ACC112 (cell line): Measurements from ENCODE around the gene NRAS.

Experiments used
- H2AFZ ChIP-seq: fragments of 200-600 bp; sonication (generic); one replicate; pipeline ENCODE4 v1.6.0; 2017; ENCODE audit warnings: antibody characterized with exemption, low read length; ENCODE audit not compliant: unreplicated experiment
- H3K27ac ChIP-seq: fragments of 200-600 bp; sonication (generic); 2 replicates; pipeline ENCODE4 v1.5.1; 2014; ENCODE audit warnings: low read depth, mild to moderate bottlenecking, antibody characterized with exemption, low read length, moderate library complexity
- H3K27me3 ChIP-seq: fragments of 200-600 bp; sonication (generic); 2 replicates; pipeline ENCODE4 v1.6.1; 2014; ENCODE audit warnings: mild to moderate bottlenecking, antibody characterized with exemption, low read length, moderate library complexity, mixed read lengths; ENCODE audit not compliant: insufficient read depth
- H3K36me3 ChIP-seq: fragments of 200-600 bp; sonication (generic); 2 replicates; pipeline ENCODE4 v1.6.1; 2016; ENCODE audit warnings: mild to moderate bottlenecking, antibody characterized with exemption, low read length, moderate library complexity, mixed read lengths; ENCODE audit not compliant: insufficient read depth
- H3K4me1 ChIP-seq: fragments of 200-600 bp; sonication (generic); one replicate; pipeline ENCODE4 v1.6.1; 2016; ENCODE audit warnings: low read length, mixed read lengths; ENCODE audit not compliant: insufficient read depth, unreplicated experiment, control insufficient read depth
- H3K4me3 ChIP-seq: fragments of 200-600 bp; sonication (generic); 2 replicates; pipeline ENCODE4 v1.5.1; 2014; ENCODE audit warnings: mild to moderate bottlenecking, low read depth, low read length
- H3K79me2 ChIP-seq: fragments of 200-600 bp; sonication (generic); one replicate; pipeline ENCODE4 v1.6.0; 2016; ENCODE audit warnings: low read length; ENCODE audit not compliant: control insufficient read depth, unreplicated experiment, insufficient read depth

Gene NRAS

GRCh38 chr1:114685851-114686250, 30.7 kb downstream of the NRAS start:
- no peak overlapping the region for H2AFZ ChIP-seq
- no peaks in the 10 kb centered on the region for H3K4me1 ChIP-seq
- H3K79me2 ChIP-seq = no peaks in the 10 kb centered on the region
- H3K4me3 ChIP-seq = no peak overlapping the region
- no peaks in the 10 kb centered on the region for H3K36me3 ChIP-seq
- H3K27me3 ChIP-seq = peaks cover 73% of the 10 kb centered on the region
- no peak overlapping the region for H3K27ac ChIP-seq

- H3K4me3 ChIP-seq = no peak overlapping the region
Observed at GRCh38 chr1:114677691-114678090, 38.9 kb downstream of the NRAS start.

GRCh38 chr1:114676115-114676514, 40.5 kb downstream of the NRAS start:
- Histone ChIP-seq H3K4me3 (no peak overlapping the region), H3K27me3 (peaks cover 61% of the 10 kb centered on the region), H3K36me3 (no peaks in the 10 kb centered on the region), H3K4me1 (no peaks in the 10 kb centered on the region), H3K27ac (no peak overlapping the region), H2AFZ (no peak overlapping the region), H3K79me2 (no peaks in the 10 kb centered on the region)

More at GRCh38 chr1:114677691-114678090, 38.9 kb downstream of the NRAS start:
- Histone ChIP-seq H3K27ac (no peak overlapping the region), H3K4me1 (no peaks in the 10 kb centered on the region), H3K27me3 (peaks cover 61% of the 10 kb centered on the region), H3K36me3 (no peaks in the 10 kb centered on the region), H2AFZ (no peak overlapping the region), H3K79me2 (no peaks in the 10 kb centered on the region)

- Histone ChIP-seq H3K4me3 (no peak overlapping the region), H3K4me1 (peaks cover 4% of the 10 kb centered on the region)
Observed at GRCh38 chr1:114671939-114672275, 44.7 kb downstream of the NRAS start.

GRCh38 chr1:114671011-114671938, 45.3 kb downstream of the NRAS start:
- Histone ChIP-seq H3K4me3 (no peak overlapping the region), H2AFZ (no peak overlapping the region), H3K27me3 (peaks cover 21% of the 10 kb centered on the region)

More at GRCh38 chr1:114671939-114672275, 44.7 kb downstream of the NRAS start:
- no peak overlapping the region for H2AFZ ChIP-seq
- H3K27ac ChIP-seq = no peak overlapping the region
- peaks cover 28% of the 10 kb centered on the region for H3K27me3 ChIP-seq
- H3K36me3 ChIP-seq = no peaks in the 10 kb centered on the region
- H3K79me2 ChIP-seq = no peaks in the 10 kb centered on the region

GRCh38 chr1:114670083-114671010, 46.2 kb downstream of the NRAS start:
- peak overlapping the region; percentile 58; the same call in 1 of the 2 replicates for H3K27ac ChIP-seq

More at GRCh38 chr1:114671011-114671938, 45.3 kb downstream of the NRAS start:
- peaks cover 4% of the 10 kb centered on the region for H3K4me1 ChIP-seq
- no peaks in the 10 kb centered on the region for H3K36me3 ChIP-seq
- no peaks in the 10 kb centered on the region for H3K79me2 ChIP-seq
- H3K27ac ChIP-seq = no peak overlapping the region

GRCh38 chr1:114669562-114670082, 46.9 kb downstream of the NRAS start, which contains the start of gene DENND2C:
Gene DENND2C, minus strand, starts transcription at chr1:114670049. Its CDS starts 44,065 bp downstream, at chr1:114625984.
- no peaks in the 10 kb centered on the region for H3K79me2 ChIP-seq
- H2AFZ ChIP-seq = peak within 1 kb of the TSS; percentile 88
- no peaks in the 10 kb centered on the region for H3K36me3 ChIP-seq
- peaks cover 5% of the 10 kb centered on the region for H3K27me3 ChIP-seq
- peak within 1 kb of the TSS; percentile 84 for H3K4me3 ChIP-seq
- peak within 1 kb of the TSS; percentile 58; the same call in 1 of the 2 replicates for H3K27ac ChIP-seq
- H3K4me1 ChIP-seq = peaks cover 4% of the 10 kb centered on the region

More at GRCh38 chr1:114670083-114671010, 46.2 kb downstream of the NRAS start:
- Histone ChIP-seq H3K36me3 (no peaks in the 10 kb centered on the region), H3K27me3 (peaks cover 12% of the 10 kb centered on the region), H3K4me3 (peak overlapping the region; percentile 84), H3K79me2 (no peaks in the 10 kb centered on the region), H2AFZ (peak overlapping the region; percentile 88), H3K4me1 (peaks cover 4% of the 10 kb centered on the region)

- H2AFZ ChIP-seq = peak overlapping the region; percentile 75
- no peaks in the 10 kb centered on the region for H3K27me3 ChIP-seq
- H3K36me3 ChIP-seq = no peaks in the 10 kb centered on the region
- no peaks in the 10 kb centered on the region for H3K79me2 ChIP-seq
- H3K27ac ChIP-seq = no peak overlapping the region
- H3K4me3 ChIP-seq = peak overlapping the region; percentile 84
- peaks cover 4% of the 10 kb centered on the region for H3K4me1 ChIP-seq
Observed at GRCh38 chr1:114668784-114669561, 47.6 kb downstream of the NRAS start.

- H3K79me2 ChIP-seq = no peaks in the 10 kb centered on the region
Observed at GRCh38 chr1:114668373-114668772, 48.2 kb downstream of the NRAS start.

More at GRCh38 chr1:114668373-114668772, 48.2 kb downstream of the NRAS start:
- Histone ChIP-seq H3K36me3 (no peaks in the 10 kb centered on the region), H3K27me3 (no peaks in the 10 kb centered on the region), H3K27ac (no peak overlapping the region), H3K4me1 (peaks cover 4% of the 10 kb centered on the region), H3K4me3 (no peak overlapping the region), H2AFZ (no peak overlapping the region)
